Stromal cell of bone marrow (primary cell): Measurements from ENCODE around the gene ZCCHC8.
"Not testable (repeated sequence)": the region's sequence is repeated elsewhere in the genome, so short reads cannot be mapped to it uniquely, and the experiment has no call there.

Experiments
- DNase-seq: peaks from one replicate; pipeline ENCODE4 v3.0.0-alpha.2; 2012; ENCODE audit warnings: low read depth

The ZCCHC8 gene

DNA sequence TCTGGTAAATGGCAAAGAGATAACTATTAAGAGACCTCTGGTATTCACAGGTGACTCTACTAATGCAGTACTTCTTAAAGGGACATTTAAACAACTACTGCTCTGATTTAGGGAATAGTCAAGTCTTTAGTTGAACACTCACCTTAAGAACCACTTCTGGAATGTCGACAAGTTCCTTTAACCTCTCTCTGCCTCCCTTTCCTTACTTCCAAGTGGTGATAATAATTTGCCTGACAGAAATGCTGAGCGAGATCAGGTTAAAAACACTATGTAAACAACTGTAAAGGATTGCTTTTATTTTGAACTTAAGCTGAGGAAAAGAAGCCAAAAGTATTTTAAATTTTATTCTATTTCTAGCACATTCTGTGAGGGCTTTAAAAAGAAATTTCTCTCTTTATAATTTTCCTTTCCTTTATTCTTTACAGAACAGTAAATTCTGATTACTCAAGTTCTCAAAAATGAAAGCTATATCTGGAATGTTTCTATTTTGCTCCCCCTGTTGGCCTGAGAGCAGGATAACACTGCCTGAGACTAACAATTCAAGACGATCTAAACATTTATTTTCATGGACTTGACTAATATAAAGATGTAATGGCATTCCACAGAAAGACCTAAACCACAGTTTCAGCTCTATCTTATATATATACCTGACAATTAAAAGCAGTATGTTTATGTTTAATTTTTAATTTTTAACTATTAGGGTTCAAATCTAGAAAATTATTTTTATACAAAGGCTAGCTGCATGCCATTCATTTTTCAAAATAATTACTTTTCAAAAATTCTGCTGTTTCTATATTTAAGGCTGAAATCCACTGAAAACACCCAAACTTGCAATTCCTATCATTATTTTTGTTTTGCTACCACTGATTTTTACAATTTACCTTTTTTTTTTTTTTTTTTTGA is 29.2 kb downstream of the ZCCHC8 start:
- peak; percentile 68 for DNase-seq

DNA sequence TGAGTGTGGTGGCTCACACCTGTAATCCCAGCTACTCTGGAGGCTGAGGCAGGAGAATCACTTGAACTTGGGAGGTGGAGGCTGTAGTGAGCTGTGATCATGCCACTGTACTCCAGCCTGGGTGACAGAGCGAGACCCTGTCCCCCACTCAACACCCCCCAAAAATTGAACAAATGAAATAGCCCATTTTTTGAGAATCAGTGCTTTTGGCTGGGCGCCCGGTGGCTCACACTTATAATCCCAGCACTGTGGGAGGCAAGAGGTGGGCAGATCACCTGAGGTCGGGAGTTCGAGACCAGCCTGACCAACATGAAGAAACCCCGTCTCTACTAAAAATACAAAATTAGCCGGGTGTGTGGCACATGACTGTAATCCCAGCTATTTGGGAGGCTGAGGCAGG is 30.2 kb downstream of the ZCCHC8 start:
- DNase-seq, result not testable (repeated sequence)

DNA sequence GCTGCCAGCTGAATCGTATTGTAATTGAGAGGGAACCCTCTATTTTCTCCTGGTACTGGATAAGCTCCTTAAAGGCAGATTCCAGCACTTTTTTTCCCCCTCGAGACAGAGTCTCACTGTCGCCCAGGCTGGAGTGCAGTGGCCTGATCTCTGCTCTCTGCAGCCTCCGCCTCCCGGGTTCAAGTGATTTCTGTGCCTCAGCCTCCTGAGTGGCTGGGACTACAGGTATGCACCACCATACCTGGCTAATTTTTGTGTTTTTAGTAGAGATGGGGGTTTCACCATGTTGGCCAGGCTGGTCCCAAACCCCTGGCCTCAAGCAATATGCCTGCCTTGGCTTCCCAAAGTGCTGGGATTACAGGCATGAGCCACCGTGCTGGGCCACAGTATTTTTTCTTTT is 30.9 kb downstream of the ZCCHC8 start:
- not testable (repeated sequence) for DNase-seq

DNA sequence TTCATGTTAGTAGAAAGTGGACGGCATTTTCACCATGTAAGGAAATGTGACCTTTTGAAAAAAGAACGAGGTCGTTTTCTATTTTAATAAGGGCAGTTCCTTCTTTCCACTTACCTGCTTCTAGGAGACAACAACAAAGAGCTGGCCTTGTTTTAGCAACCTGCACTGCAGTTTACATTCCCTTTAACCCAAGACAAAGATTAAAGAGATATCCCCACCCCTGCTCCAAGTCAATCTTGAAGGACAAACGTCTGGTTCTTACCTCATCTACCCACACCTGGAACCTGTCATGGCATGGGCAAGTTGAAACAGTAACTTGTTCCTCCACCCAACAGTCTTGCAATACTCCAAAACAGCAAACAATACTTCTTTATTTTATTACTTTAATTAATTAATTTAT is 32.7 kb downstream of the ZCCHC8 start:
- no peak for DNase-seq

DNA sequence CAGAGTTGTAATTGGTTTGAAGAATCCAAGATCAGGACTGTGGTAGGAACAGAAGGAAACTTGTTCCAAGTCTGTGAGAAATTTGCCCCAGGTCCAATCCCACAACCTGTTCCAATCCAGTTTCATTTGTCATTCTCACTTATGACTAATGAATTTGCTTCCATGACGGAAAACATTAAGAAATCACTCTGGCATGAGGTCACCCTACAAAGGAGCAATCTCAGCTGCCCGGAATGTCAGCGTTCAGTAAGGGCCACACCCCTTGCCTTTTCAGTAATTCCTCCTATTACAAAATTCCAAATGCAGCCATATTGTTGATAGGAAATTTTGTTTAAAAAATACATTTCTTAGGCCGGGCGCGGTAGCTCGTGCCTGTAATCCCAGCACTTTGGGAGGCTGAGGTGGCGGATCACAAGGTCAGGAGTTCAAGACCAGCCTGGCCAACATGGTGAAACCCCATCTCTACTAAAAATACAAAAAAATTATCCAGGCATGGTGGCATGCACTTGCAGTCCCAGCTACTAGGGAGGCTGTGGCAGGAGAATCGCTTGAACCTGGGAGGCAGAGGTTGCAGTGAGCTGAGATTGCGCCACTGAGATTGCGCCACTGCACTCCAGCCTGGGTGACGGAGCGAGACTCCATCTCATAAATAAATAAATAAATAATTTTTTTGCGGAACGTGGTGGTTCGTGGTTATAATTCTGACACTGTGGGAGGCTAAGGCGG is 36.3 kb downstream of the ZCCHC8 start:
- peak; percentile 96 for DNase-seq

DNA sequence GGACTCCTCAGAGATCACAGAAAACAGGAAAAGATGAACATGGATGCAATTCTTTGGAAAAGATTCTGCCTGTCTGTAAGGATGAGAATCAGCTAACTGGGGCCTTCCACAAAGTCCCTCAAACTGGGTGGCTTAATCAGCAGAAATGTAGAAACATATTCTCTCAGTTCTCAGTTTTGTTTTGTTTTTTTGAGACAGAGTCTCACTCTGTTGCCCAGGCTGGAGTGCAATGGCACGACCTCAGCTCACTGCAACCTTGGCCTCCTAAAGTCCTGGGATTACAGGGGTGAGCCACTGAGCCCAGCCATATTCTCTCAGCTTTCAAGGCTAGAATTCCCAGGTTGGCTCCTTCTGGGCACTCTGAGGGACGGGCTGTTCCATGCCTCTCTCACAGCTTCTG is 40.1 kb downstream of the ZCCHC8 start:
- DNase-seq, result no peak

DNA sequence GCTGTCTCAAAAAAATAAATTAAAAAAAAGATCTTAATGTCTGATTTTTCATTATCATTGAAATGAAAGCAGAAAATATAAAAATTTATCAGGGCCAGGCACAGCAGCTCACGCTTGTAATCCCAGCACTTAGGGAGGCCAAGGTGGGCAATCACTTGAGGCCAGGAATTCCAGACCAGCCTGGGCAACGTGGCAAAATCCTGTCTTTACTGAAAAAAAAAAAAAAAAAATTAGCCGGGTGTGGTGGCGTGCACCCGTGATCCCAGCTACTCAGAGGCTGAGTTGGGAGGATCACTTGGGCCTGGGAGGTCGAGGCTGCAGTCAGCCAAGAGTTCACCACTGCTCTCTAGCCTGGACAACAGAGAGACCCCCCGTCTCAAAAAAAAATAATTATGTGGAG is 40.7 kb downstream of the ZCCHC8 start:
- no peak for DNase-seq

DNA sequence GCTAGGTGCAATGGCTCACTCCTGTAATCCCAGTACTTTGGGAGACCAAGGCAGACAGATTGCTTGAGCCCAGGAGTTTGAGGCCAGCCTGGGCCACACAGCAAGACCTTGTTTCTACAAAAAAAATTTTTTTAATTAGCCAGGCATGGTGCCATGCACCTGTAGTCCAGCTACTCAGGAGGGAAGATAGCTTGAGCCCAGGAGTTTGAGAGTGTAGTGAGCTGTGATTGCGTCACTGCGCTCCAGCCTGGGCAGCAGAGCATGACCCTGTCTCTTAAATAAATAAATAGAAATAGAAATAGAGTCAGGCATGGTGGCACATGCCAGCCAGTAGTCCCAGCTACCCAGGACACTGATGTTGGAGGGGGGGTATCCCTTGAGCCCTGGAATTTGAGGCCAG is 41.5 kb downstream of the ZCCHC8 start:
- no peak for DNase-seq

DNA sequence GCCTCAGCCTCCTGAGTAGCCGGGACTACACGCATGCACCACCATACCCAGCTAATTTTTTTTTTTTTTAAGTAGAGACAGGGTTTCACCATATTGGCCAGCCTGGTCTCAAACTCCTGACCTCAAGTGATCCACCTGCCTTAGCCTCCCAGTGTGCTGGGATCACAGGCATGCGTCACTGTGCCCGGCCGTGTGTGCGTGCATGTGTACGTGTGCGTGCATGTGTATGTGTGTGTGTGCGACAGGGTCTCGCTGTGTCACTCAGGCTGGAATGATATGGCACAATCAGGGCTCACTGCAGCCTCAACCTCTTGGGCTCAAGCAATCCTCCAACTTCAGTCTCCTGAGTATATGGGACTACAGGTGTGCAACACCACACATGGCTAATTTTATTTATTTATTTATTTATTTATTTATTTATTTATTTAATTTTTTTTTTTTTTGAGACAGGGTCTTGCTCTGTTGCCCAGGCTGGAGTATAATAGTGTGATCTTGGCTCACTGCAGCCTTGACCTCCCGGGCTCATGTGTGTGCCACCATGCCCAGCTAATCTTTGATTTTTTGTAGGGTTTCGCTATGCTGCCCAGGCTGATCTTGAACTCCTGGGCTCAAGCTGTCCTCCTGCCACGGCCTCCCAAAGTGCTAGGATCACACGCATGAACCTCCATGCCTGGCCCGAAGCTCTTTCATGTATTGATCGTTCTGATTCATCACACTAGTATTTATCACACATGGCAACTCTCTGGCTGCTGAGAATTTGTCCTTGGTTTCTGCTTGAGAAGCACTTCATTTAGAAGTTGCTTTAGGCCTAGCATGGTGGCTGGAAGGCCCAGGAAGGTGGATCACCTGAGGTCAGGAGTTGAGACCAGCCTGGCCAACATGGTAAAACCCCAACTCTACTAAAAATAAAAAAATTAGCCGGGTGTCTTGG is 42.4 kb downstream of the ZCCHC8 start:
- DNase-seq, result no peak

DNA sequence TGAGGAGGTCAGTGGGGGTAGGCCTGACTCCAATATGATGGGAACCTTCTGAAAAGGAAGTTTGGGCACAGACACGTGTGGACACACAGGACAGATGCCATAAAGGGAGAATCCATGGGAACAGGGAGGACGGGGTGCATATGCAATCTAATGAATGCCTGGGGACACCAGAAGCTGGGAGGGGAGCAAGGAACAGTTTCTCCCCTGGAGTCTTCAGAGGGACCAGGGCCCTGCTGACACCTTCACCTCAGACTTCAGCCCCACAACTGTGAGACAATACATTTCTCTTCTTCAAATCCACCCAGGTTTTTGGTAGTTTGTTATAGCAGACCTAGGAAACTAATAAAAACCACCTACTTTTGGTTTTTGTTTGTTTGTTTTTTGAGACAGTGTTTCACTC is 43.1 kb downstream of the ZCCHC8 start:
- no peak for DNase-seq

DNA sequence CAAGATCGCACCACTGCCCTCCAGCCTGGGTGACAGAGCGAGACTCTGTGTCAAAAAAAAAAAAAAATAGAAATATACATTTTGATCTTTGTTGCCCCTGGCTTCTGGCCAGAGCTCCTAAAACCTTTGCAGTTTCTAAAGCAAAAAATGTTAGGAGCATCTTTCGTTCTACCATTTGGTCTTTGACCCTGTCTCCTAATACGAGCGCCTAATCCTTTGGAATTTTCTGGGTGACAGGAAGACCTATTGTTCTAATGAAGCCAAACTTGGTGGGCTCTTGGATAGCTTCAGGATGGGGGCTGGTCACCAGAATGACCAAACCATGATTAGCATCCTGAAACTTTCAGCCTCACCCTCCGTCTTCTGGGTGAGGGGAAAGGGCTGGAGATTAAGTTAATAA is 46.0 kb downstream of the ZCCHC8 start:
- no peak for DNase-seq

DNA sequence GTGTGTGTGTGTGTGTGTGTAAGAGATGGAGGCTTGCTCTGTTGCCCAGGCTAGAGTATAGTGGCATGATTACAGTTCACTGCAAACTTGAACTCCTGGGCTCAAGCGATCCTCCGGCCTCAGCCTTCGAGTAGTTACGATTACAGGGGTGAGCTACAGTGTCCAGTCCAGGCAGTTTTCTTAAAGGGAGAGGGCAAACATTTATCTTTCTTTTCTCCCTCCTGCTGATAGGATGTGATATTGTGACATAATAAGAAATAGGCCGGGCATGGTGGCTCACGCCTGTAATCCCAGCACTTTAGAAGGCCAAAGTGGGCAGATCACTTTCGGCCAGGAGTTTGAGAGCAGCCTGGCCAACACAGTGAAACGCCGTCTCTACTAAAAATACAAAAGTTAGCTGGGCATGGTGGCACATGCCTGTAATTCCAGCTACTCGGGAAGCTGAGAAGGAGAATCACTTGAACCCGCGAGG is 46.4 kb downstream of the ZCCHC8 start:
- DNase-seq, result no peak

DNA sequence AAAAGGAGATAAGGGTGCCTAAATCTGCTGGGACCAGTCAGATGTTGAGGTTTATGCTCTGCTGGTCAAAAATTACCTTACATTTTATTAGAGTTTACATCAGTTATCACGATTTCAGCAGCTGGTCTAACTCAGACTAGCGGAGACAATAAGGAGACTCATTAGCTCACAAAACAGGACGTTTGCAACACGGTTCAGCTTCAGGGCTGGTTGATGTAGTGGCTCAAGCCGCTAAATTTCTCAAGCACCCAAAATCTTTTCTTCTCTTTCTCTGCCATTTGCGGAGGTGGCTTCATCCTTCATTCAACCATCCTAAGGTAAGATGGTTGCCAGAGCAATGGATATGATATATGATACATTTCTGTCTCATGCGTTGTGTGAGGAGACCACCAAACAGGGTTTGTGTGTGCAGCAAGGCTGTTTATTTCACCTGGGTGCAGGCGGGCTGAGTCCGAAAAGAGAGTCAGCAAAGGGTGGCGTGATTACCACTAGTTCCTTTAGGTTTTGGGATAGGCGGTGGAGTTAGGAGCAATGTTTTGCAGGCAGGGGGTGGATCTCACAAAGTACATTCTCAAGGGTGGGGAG is 47.9 kb downstream of the ZCCHC8 start:
- DNase-seq, result no peak

DNA sequence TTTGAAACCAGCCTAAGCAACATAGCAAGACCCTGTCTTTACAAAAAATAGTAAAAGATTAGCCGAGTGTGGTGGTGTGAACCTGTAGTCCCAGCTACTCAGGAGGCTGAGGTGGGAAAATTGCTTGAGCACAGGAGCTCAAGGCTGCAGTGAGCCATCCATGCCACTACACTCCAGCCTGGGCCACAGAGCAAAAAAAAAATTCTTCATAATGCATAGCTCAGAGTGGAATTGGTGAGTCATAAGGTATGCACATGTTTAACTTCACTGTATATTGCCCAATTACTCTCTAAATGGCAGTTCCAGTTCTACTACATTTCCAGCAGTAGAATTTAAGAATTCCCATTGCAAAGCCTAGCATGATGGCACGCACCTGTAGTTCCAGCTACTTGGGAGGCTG is 51.4 kb downstream of the ZCCHC8 start:
- peak; percentile 30 for DNase-seq

DNA sequence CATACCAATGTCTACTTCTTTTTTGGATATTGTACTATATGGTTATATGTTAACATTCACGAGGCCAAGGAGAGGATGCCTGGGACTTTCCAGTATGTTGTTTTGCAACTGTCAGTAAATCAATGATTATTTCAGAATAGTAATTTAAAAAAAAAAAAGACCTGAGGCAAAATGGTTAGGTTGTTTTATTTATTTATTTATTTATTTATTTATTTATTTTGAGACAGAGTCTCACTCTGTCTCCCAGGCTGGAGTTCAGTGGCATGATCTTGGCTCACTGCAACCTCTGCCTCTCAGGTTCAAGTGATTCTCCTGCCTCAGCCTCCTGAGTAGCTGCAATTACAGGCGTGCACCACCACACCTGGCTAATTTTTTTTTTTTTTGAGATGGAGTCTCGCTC is 52.9 kb downstream of the ZCCHC8 start:
- not testable (repeated sequence) for DNase-seq

DNA sequence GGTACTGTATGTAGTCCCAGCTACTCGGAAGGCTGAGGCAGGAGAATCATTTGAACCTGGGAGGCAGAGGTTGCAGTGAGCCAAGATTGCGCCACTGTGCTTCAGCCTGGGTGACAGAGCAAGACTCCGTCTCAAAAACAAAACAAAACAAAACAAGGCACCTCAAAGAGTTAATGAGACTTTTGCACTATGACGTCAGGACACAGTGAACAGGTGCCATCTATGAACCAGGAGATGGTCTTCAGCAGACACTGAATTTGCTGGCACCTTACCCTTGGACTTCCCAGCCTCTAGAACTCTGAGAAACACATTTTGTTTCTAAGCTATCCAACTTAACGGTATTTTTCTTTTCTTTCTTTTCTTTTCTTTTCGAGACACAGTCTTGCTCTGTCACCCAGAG is 54.3 kb downstream of the ZCCHC8 start:
- DNase-seq, result not testable (repeated sequence)

DNA sequence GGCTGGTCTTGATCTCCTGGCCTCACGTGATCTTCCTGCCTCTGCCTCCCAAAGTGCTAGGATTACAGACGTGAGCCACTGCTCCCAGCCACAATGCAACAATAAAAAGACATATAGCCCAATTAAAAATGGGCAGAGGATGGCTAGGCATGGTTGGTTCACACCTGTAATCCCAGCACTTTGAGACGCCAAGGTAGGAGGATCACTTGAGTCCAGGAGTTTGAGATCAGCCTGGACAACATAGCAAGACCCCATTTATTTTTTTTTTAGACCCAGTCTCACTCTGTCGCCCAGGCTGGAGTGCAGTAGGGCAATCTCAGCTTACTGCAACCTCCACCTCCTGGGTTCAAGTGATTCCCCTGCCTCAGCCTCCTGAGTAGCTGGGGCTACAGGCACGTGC is 56.7 kb downstream of the ZCCHC8 start:
- not testable (repeated sequence) for DNase-seq

DNA sequence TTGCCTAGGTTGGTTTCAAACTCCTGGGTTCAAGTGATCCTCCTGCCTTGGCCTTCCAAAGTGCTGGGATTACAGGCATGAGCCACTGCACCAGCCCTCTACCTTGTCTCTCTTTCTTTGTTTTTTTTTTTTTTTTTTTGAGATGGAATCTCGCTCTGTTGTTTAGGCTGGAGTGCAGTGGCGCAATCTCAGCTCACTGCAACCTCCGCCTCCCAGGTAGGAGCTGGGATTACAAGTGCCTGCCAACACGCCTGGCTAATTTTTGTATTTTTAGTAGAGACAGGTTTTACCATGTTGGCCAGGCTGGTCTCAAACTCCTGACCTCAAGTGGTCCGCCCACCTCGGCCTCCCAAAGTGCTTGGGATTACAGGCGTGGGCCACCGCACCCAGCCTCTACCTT is 61.9 kb downstream of the ZCCHC8 start:
- not testable (repeated sequence) for DNase-seq

DNA sequence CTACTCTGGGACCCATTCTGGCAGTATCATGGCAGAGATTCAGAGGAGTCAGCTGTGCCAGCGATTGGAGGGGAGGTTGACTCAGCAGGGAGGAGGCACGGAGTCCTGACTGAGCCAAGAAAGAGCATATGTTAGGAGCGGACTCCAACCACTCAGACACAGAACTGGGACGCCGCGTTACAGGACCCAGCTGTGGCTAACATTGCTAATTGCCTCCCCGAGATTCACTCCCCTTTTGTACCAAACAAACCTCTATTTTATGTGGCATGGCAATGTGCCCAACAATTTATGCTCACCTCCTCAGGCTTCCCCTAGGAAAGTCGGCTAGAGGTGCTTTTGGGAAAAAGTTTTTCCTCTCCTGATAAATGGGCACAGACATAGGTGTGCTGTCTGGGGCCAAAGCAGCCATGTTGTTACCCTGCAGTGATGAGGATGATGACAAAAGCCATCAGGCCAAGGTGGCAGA is 63.0 kb downstream of the ZCCHC8 start:
- peak; percentile 77 for DNase-seq

DNA sequence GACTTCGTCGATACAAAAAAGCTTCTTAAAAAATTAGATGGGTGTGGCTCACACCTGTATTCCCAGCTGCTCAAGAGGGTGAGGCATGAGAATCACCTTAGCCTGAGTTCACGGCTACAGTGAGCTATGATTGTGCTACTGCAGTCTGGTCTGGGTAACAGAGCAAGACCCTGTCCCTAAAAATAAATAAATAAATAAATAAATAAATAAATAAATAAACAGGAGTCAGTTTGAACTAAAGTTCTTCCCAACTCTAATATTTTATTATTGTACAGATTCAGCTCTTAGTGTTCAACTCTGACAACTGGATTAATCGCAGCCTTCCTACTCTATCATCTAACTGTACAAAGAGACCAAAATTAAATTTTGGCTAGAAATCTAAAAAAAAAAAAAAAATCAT is 65.5 kb downstream of the ZCCHC8 start:
- no peak for DNase-seq

DNA sequence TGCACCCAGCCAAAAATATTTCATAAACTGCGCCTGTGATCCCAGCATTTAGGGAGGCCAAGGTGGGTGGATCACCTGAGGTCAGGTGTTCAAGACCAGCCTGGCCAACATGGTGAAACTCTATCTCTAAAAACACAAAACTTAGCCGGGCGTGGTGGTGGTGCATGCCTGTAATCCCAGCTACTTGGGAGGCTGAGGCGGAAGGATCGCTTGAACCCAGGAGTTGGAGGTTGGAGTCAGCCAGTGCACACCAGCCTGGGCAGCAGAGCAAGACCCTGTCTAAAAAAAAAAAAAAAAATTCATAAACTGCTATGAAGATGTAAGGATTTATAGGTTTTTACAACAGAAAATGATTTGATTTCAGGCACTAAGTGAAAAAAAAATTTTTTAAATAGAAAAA is 71.7 kb downstream of the ZCCHC8 start:
- not testable (repeated sequence) for DNase-seq

DNA sequence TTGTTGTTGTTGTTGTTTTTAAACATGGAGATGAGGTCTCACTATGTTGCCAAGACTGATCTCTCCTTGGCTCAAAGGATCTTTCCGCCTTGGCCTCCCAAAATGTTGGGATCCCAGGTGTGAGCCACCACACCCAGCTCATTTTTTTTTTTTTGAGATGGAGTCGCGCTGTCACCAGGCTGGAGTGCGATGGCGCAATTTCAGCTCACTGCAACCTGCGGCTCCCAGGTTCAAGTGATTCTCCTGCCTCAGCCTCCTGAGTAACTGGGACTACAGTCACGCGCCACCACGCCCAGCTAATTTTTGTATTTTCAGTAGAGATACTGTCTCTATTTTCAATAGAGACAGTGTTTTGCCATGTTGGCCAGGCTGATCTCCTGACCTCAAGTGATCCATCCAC is 73.3 kb downstream of the ZCCHC8 start:
- DNase-seq, result no peak
